GM23338 (cell line): Measurements from ENCODE around the gene ZNF460.

ENCODE experiments used
- CREB1 ChIP-seq: fragments of 250-450 bp; sonication (Bioruptor Pico); IDR thresholded peaks from 2 replicates; pipeline ENCODE4 v1.5.0; 2020; ENCODE audit warnings: low read depth, mild to moderate bottlenecking, moderate library complexity
- CTCF ChIP-seq, 2 experiments: fragments of 200-600 bp in 1 of 2; sonication (generic) in 1 of 2; conservative IDR thresholded peaks; 2 replicates each; pipeline versions ENCODE4 v1.5.1 to v1.6.1; 2016 to 2017; ENCODE audit warnings: antibody characterized with exemption in 2 of 2, low read depth in 2 of 2, mild to moderate bottlenecking in 2 of 2, moderate library complexity in 1 of 2
- EZH2 ChIP-seq: fragments of 200-600 bp; sonication (generic); IDR thresholded peaks from one replicate; pipeline ENCODE4 v1.8.0; 2017; ENCODE audit warnings: antibody characterized with exemption, mild to moderate bottlenecking, low read depth; ENCODE audit not compliant: unreplicated experiment
- EZH2phosphoT487 ChIP-seq: fragments of 200-600 bp; sonication (generic); IDR thresholded peaks from one replicate; pipeline ENCODE4 v1.8.1; 2018; ENCODE audit warnings: antibody characterized with exemption; ENCODE audit not compliant: unreplicated experiment
- JUNB ChIP-seq: IDR thresholded peaks from one replicate; pipeline ENCODE4 v1.6.1; 2016; ENCODE audit warnings: antibody characterized with exemption; ENCODE audit not compliant: unreplicated experiment
- NANOG ChIP-seq: IDR thresholded peaks from 2 replicates; pipeline ENCODE4 v1.6.1; 2016; ENCODE audit warnings: antibody characterized with exemption, borderline replicate concordance
- POLR2AphosphoS5 ChIP-seq: IDR thresholded peaks from 2 replicates; pipeline ENCODE4 v1.6.1; 2016; ENCODE audit warnings: antibody characterized with exemption, low read depth
- REST ChIP-seq: IDR thresholded peaks from one replicate; pipeline ENCODE4 v1.6.1; 2018; ENCODE audit warnings: antibody characterized with exemption; ENCODE audit not compliant: unreplicated experiment
- ZNF114 ChIP-seq: fragments of 250-450 bp; sonication (Bioruptor Pico); IDR thresholded peaks from 2 replicates; pipeline ENCODE4 v1.5.0; 2020; ENCODE audit warnings: mild to moderate bottlenecking, moderate library complexity
- ZNF331 ChIP-seq: fragments of 250-450 bp; sonication (Bioruptor Pico); IDR thresholded peaks from 2 replicates; pipeline ENCODE4 v1.5.0; 2020; ENCODE audit warnings: low read depth, mild to moderate bottlenecking, moderate library complexity
- ZNF462 ChIP-seq: fragments of 250-450 bp; sonication (Bioruptor Pico); IDR thresholded peaks from 2 replicates; pipeline ENCODE4 v1.5.0; 2020; ENCODE audit warnings: mild to moderate bottlenecking, moderate library complexity

GRCh38 chr19:57338877-57339276 is 58.6 kb downstream of the ZNF460 start:
- TF ChIP-seq POLR2AphosphoS5 = no peak
- no peak for TF ChIP-seq EZH2
- no peak for TF ChIP-seq CTCF (conservative IDR thresholded peaks at IDR 0.05; ENCODE audit: low read depth in 2 of 2)
- no peak for TF ChIP-seq JUNB
- no peak for TF ChIP-seq REST
- no peak for TF ChIP-seq CREB1 (CRISPR knock-in tag)
- TF ChIP-seq NANOG = no peak
- no peak for TF ChIP-seq EZH2phosphoT487
- no peak for TF ChIP-seq ZNF331 (CRISPR knock-in tag)
- no peak for TF ChIP-seq ZNF114 (CRISPR knock-in tag)
- no peak for TF ChIP-seq ZNF462 (CRISPR knock-in tag)
